Gastrocnemius medialis (tissue), 4 donors: ENCODE measurements around the gene SEMA6B. TPM values are rescaled to one million over a fixed set of nuclear protein-coding genes. Genes with fewer than 3 reads are reported as not detected.
"Not testable (repeated sequence)": the region's sequence is repeated elsewhere in the genome, so short reads cannot be mapped to it uniquely, and the experiment has no call there.

Source experiments
- ATAC-seq, 2 donors: fragments of 150-250 bp; one replicate each; pipeline ENCODE4 v1.9.1; 2016
- DNase-seq, 2 donors: peaks; one replicate each; pipeline ENCODE4 v3.0.0-alpha.2; 2019
- H3K27ac ChIP-seq, 4 donors: fragments of 200-600 bp; sonication (generic); 1 replicate in 1 of 4; 2 replicates in 3 of 4; pipeline ENCODE4 v1.5.1; 2016 to 2018; ENCODE audit warnings: mild to moderate bottlenecking in 2 of 4, moderate library complexity in 1 of 4
- H3K27me3 ChIP-seq, 3 donors: fragments of 200-600 bp; sonication (generic) in 2 of 3; 1 replicate in 1 of 3; 2 replicates in 2 of 3; pipeline versions ENCODE4 v1.5.1 to v1.6.0; 2016 to 2019; ENCODE audit warnings: mild to moderate bottlenecking in 1 of 3, moderate library complexity in 1 of 3
- H3K36me3 ChIP-seq, 2 donors: fragments of 200-600 bp; sonication (generic) in 1 of 2; one replicate each; pipeline ENCODE4 v1.5.1; 2017 to 2018
- H3K4me1 ChIP-seq, 2 donors: fragments of 200-600 bp; sonication (generic) in 1 of 2; one replicate each; pipeline ENCODE4 v1.5.1; 2016 to 2017; ENCODE audit warnings: mild to moderate bottlenecking in 2 of 2
- H3K4me3 ChIP-seq, 4 donors: fragments of 200-600 bp; sonication (generic) in 3 of 4; 1 replicate in 1 of 4; 2 replicates in 3 of 4; pipeline ENCODE4 v1.5.1; 2016 to 2019; ENCODE audit warnings: mild to moderate bottlenecking in 2 of 4
- H3K9me3 ChIP-seq, 3 donors: fragments of 200-600 bp; sonication (generic) in 2 of 3; 1 replicate in 1 of 3; 2 replicates in 2 of 3; pipeline ENCODE4 v1.5.1; 2016 to 2019
- POLR2A ChIP-seq, 2 donors: fragments of 450-650 bp; IDR thresholded peaks; one replicate each; pipeline ENCODE4 v1.6.1; 2017; ENCODE audit warnings: antibody characterized with exemption in 2 of 2, mild to moderate bottlenecking in 2 of 2, moderate library complexity in 2 of 2
- in situ Hi-C, 4 donors: fragments of 200-750 bp; cut with MboI; loops; one replicate each; pipeline versions ENCODE4 v1.15.0 to v1.8.0; 2017; ENCODE audit warnings: low sequenced_read_pairs in 4 of 4
- intact Hi-C: fragments of 100-400 bp; cut with DNase I; formaldehyde crosslinking; loops from one replicate; pipeline ENCODE4 v1.15.1; 2023; ENCODE audit warnings: low total_unique reads
- total RNA-seq, 4 donors: library from RNA; depleted of rRNA; stranded (reverse); fragments of >200 nt; gene quantifications; one replicate each; pipeline versions ENCODE4 v1.1.0 to v1.2.3, GENCODE V29; 2016
- TF ChIP-seq, protein P1 (sequence below), 5 experiments: fragments of 450-650 bp in 3 of 5; fragments of 200-600 bp in 2 of 5; sonication (generic) in 2 of 5; IDR thresholded peaks in 4 of 5; conservative IDR thresholded peaks in 1 of 5; 1 replicate in 4 of 5; 2 replicates in 1 of 5; pipeline ENCODE4 v1.5.1; 2016 to 2019; ENCODE audit warnings: antibody characterized with exemption in 5 of 5, mild to moderate bottlenecking in 3 of 5, moderate library complexity in 3 of 5

Gene SEMA6B
- total RNA-seq, 4 donors from 2014 or later, result 1.4 to 3.3 (median 2.6) TPM

DNA sequence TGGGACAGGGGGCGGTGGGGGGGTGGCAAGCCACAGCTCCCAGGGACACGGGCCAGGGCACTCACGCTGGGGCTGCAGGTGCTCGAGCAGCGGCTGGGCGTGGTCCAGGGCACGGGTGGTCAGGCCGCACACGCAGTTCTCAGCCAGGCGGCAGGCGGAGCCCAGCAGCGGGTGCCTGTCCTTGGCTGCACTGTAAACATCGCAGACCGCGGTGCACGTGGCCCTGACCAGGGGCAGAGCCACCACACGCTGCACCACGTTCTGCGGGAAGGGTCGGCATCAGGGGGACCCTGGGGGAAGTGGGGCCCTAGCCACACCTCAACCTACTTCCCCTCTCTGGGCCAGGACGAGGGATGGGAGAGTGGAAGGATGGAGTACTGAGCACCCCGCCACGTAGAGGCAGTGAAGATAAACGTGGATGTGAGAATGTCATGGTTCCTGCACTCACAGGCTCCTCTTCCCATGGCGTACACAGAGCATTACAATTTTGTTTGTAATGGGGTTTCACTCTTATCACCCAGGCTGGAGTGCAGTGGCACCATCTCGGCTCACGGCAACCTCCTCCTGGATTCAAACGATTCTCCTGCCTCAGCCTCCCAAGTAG lies 27.8 kb downstream of the SEMA6B start:
- Histone ChIP-seq H3K27ac (peak overlapping the region; percentile 89 to 98 (median 92)), H3K4me1 (peaks cover 21 to 26% of the 10 kb centered on the region in 2 donors), H3K4me3 (no peak overlapping the region), H3K27me3 (no peaks in the 10 kb centered on the region), H3K36me3 (no peaks in the 10 kb centered on the region), H3K9me3 (no peaks in the 10 kb centered on the region)
- peak; percentile 77 to 78 for DNase-seq
- TF ChIP-seq, protein P1, sequence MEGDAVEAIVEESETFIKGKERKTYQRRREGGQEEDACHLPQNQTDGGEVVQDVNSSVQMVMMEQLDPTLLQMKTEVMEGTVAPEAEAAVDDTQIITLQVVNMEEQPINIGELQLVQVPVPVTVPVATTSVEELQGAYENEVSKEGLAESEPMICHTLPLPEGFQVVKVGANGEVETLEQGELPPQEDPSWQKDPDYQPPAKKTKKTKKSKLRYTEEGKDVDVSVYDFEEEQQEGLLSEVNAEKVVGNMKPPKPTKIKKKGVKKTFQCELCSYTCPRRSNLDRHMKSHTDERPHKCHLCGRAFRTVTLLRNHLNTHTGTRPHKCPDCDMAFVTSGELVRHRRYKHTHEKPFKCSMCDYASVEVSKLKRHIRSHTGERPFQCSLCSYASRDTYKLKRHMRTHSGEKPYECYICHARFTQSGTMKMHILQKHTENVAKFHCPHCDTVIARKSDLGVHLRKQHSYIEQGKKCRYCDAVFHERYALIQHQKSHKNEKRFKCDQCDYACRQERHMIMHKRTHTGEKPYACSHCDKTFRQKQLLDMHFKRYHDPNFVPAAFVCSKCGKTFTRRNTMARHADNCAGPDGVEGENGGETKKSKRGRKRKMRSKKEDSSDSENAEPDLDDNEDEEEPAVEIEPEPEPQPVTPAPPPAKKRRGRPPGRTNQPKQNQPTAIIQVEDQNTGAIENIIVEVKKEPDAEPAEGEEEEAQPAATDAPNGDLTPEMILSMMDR (IDR thresholded peaks at IDR 0.05 in 4 of 5, conservative IDR thresholded peaks at IDR 0.05 in 1 of 5), result no peak
- peak; percentile 37 to 63 for TF ChIP-seq POLR2A (IDR thresholded peaks at IDR 0.05)
- intact Hi-C loops, result loop anchor here (10.0 kb wide), 2 partner anchors 263 to 443 kb away; partner anchors contain the start of gene FEM1A
- in situ Hi-C loops, result no loop called here
- ATAC-seq, result peak; percentile 2 to 10

DNA sequence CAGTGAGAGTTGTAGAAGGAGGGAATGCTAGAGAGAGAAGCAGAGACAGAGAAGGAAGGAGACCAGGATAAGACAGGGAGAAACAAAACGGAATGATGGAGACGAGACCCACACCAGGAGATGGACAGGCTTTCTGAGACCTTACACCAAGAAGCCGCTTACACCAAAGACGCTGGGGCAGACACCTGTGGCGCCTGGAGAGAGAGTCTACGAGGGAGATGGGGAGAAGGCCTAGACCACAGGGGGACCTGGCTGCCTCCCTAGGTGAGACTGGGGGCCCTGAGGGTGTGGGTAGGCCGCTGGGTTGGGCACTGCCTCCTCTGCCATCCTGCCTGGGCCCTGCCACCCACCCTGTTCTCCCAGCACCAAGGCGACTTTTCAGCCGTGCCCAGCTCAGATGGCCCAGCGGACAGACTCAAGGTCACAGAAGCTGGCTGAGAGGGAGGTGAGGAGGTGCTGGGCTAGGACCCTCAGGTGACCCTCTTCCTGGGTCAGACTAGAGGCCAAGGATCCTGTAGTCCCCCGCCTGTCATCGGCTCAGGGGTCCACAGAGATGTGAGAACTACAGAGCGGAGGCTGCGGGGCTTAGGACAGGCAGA lies 29.5 kb downstream of the SEMA6B start:
- intact Hi-C loops, result loop anchor here (10.0 kb wide), 2 partner anchors 265 to 445 kb away; partner anchors contain the start of gene FEM1A
- in situ Hi-C loops, result no loop called here

DNA sequence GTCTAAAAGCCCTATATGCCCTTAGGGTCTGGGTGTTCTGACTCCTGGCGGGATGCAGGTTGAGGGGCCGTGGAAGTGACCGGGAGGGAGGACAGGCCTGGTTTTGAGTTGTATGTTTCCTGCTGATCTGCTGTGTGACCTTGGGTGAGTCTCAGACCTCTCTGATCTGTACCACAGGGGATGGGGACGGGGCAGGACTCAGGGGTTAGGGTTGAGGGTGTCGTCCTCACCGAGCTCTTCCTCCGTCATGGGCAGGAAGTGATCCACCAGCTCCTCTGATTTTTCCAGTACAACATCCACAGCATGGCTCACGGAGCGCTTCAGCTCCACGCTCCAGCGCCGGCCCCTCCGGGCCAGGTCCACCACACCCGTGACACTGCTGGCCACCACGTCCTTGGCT lies 30.6 kb downstream of the SEMA6B start:
- peaks cover 0 to 11% of the 10 kb centered on the region in 2 donors for H3K4me1 ChIP-seq
- no peaks in the 10 kb centered on the region for H3K36me3 ChIP-seq
- DNase-seq (no peak), ATAC-seq (no peak)
- H3K27ac ChIP-seq, result peak overlapping the region in 2 of 4 donors; percentile 10 to 26
- no peaks in the 10 kb centered on the region for H3K9me3 ChIP-seq
- no peak overlapping the region for H3K4me3 ChIP-seq
- TF ChIP-seq POLR2A (IDR thresholded peaks at IDR 0.05), result no peak
- TF ChIP-seq, protein P1 (IDR thresholded peaks at IDR 0.05 in 4 of 5, conservative IDR thresholded peaks at IDR 0.05 in 1 of 5), result no peak
- in situ Hi-C loops (no loop called here), intact Hi-C loops (no loop called here)
- H3K27me3 ChIP-seq, result no peaks in the 10 kb centered on the region

More for the DNA sequence above, 29.5 kb downstream of the SEMA6B start:
- H3K36me3 ChIP-seq, result no peaks in the 10 kb centered on the region
- DNase-seq, result no peak
- H3K4me1 ChIP-seq, result peaks cover 7 to 11% of the 10 kb centered on the region in 2 donors
- no peak for ATAC-seq
- peak overlapping the region; percentile 89 to 98 (median 92) for H3K27ac ChIP-seq
- H3K4me3 ChIP-seq, result no peak overlapping the region
- H3K9me3 ChIP-seq, result no peaks in the 10 kb centered on the region
- no peak for TF ChIP-seq POLR2A (IDR thresholded peaks at IDR 0.05)
- TF ChIP-seq, protein P1 (IDR thresholded peaks at IDR 0.05 in 4 of 5, conservative IDR thresholded peaks at IDR 0.05 in 1 of 5), result no peak
- H3K27me3 ChIP-seq, result no peaks in the 10 kb centered on the region

DNA sequence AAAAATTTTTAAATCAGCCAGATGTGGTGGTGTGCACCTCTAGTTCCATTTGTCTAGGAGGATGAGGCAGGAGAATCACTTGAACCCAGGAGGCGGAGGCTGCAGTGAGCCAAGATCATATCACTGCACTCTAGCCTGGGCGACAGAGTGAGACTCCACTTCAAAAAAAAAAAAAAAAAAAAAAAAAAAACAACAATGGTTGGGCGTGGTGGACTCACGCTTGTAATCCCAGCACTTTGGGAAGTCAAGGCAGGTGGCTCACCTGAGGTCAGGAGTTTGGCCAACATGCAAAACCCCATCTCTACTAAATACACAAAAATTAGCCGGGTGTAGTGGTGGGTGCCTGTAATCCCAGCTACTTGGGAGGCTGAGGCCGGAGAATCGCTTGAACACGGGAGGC lies 32.1 kb downstream of the SEMA6B start:
- in situ Hi-C loops, H3K27ac ChIP-seq, intact Hi-C loops, H3K36me3 ChIP-seq, DNase-seq, ATAC-seq, H3K4me3 ChIP-seq, H3K27me3 ChIP-seq, H3K9me3 ChIP-seq: not testable (repeated sequence)
- H3K4me1 ChIP-seq, result peaks cover 0 to 11% of the 10 kb centered on the region in 2 donors

DNA sequence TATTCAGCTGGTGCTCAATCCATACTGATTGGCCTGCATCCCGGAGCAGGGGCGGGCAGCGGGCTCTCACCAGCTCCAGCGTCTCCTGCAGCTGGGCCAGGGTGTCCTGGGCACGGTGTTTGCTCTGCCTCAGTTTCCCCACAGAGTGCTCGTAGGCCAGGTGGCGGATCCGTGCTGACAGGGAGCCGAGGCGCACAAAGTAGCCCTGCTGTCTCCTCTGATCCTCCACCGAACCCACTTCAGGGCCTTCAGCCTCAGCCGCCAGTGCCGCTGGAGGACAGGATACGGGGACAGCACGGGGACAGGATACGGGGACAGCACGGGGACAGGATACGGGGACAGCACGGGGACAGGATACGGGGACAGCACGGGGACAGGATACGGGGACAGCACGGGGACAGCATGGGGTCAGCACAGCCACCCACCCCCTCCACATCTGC lies 33.9 kb downstream of the SEMA6B start:
- peak overlapping the region in 1 of 4 donors; percentile 22 for H3K27ac ChIP-seq
- no peaks in the 10 kb centered on the region for H3K4me1 ChIP-seq
- intact Hi-C loops, result no loop called here
- H3K27me3 ChIP-seq, result no peaks in the 10 kb centered on the region
- no peak for ATAC-seq
- no peaks in the 10 kb centered on the region for H3K36me3 ChIP-seq
- in situ Hi-C loops, result no loop called here
- TF ChIP-seq, protein P1 (IDR thresholded peaks at IDR 0.05 in 4 of 5, conservative IDR thresholded peaks at IDR 0.05 in 1 of 5), result no peak
- TF ChIP-seq POLR2A (IDR thresholded peaks at IDR 0.05), result no peak
- no peak for DNase-seq
- no peak overlapping the region for H3K4me3 ChIP-seq
- H3K9me3 ChIP-seq, result no peaks in the 10 kb centered on the region
